Uterine smooth muscle cell (primary cell): ENCODE data around the gene PRICKLE2. TPM values are rescaled to one million over a fixed set of nuclear protein-coding genes. Genes with fewer than 3 reads are reported as not detected.

ENCODE experiments used
- total RNA-seq: library from RNA; depleted of rRNA; stranded (reverse); fragments of >200 nt; gene quantifications from 2 replicates; pipeline ENCODE4 v1.2.3, GENCODE V29; 2014

Gene PRICKLE2
- 12.8 and 28.5 TPM in 2 replicates for total RNA-seq

GRCh38 chr3:64224826-64225610 is at the start of gene PRICKLE2:
PRICKLE2 (minus strand) TSS chr3:64225466; CDS start chr3:64198927, 26,539 bp downstream.

Other genes with a start within 250 kb of the PRICKLE2 start
- 86.9 and 154 TPM in 2 replicates for gene PSMD6, start 202.0 kb downstream of the PRICKLE2 start, total RNA-seq